NOMO-1 treated with DMSO at 0.1 percent for 48 hours (cell line): ENCODE measurements around the gene SNX10.
A peak's percentile ranks its signal among the peaks of the same experiment; 100 is the strongest.

Experiments
- DNase-seq: peaks from one replicate; lab custom pipeline; 2025; ENCODE audit not compliant: unreplicated experiment; lab: John Stamatoyannopoulos, UW

SNX10 gene

DNA sequence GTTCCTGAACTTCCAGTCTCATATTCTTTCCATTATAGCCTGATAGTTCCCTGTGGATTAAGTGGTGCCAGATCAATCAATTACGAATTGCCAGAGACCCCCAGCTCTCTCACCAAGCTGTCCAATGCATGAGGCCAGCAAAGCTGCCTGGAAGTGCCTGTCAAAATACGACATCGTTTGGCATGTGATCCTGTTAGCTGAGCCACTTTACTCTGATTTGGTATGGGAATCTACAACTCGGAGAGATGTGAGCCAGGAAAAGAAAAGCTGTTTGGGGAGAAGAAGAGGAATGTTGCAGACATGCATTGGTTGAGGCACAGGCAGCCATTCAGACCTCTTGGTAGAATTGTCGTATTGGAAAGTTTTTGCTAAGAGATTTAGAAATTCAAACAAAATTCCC is 3.9 kb downstream of the SNX10 start:
- DNase-seq, result no peak

DNA sequence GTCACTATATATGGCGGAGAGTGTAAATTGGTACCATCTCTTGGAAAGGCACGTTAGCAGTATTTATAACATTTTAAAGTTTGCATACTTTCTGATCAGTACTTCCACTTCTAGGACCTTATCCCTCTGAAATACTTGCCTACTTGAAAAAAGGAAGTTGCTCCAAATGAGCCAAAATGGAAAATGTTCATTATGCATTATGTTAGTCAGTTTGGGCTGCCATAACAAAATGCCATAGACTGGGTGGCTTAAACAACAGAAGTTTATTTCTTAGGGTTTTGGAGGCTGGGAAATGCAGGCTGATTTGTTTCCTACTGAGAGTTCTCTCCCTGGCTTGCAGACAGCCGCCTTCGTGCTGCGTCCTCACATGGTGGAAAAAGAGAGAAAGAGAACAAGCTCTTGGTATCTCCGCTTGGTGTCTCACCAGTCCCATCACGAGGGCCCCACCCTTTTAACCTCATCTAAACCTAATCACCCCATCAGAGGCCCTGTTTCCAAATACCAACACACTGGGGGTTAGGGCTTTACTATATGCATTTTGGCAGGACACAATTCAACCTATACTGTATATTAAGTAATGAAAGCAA is 6.9 kb downstream of the SNX10 start:
- DNase-seq, result no peak

DNA sequence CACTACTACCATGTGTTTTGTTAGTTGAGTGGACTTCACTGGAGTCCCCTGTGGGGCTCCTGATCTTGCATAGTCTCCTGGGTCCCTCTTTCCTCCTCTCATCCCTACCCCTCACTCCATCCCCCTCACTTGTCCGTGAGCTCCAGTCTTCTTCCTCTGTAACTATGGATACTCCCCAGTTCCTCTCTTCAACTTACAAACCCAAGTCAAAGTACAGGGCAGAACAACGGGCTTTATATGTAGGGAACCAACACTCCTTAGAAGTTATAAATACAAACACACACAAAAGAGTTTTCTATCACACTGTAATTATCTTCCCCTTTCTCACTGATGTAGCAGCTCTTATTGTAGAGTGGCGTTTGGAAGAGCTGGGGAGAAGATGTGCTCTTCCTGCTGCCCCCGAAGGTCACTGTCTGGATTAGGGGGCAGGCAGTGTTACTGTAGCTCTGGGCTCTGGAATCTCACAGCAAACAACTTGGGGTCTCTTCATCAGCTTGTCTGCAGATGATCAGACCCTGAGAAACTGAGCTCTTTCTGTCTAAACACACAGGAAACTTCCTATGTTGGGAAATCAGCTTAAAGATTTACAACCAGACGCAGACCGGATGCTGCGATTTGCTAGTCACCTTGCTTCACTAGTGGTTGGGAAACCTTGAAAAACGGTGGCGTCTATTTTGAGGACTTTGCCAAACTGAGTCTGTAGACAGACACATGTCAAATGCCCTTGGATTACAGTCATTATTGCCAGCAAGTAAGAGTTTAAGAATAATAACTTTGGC is 13.6 kb downstream of the SNX10 start:
- peak; percentile 97 for DNase-seq

DNA sequence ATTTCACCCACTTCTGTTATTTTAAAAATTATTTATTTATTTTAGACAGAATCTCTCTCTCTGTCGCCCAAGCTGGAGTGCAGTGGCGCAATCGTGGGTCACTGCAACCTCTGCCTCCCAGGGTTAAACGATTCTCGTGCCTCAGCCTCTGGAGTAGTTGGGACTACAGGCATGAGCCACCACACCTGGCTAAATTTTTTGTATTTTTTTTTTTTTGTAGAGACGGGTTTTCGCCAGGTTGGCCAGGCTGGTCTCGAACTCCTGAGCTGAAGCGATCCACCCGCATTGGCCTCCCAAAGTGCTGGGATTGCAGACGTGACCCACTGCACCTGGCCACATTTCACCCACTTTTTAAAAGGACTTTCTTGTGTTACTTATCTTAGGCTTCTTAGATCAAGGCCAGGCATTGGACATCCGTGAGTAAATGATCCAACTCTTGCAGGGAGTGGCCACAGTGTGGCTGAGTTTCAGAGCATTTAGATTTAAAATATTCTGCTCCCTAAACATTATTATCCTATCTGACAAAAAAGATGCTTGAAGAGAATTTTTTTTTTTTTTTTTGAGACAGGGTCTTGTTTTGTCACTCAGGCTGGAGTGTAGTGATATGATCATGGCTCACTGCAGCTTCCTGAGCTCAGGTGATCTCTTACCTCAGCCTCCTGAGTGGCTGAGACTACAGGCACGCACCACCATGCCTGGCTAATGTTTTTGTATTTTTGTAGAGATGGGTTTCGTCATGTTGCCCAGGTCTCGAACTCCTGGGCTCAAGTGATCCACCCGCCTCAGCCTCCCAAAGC is 14.4 kb downstream of the SNX10 start:
- no peak for DNase-seq

DNA sequence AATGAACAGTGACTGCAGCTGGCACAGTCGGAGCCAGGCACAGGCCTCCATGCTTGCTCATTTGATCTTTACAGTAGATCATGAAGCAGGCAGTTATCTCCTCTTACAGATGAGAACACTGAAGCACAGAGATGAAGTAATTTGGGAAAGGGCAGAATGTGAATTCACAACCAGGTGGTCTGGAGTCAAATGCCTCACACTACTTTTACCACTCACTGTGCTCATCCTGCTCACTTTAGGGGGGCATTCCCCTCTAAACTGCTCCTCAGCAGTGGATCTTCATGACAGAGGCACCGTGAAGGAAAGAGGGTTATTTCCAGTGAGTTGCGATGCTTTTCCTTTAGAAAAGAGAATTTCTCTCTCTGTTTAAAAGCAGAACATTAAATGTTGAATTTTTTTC is 15.1 kb downstream of the SNX10 start:
- no peak for DNase-seq

DNA sequence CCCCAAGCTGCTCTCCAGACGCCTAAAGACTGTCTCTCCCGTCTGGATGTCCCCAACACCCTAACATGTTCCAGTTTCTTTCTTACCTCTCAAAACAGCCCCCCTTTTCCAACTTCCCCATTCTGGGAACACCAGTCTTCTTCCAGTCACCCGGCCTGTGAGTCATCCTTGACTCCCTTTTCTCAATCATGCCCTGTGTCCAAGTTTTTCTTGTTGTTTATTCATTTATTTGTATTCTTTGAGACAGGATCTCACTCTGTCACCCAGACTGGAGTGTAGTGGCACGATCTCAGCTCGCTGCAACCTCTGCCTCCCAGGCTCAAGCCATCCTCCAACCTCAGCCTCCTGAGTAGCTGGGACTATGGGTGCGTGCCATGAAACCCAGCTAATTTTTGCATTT is 15.6 kb downstream of the SNX10 start:
- DNase-seq, result no peak

DNA sequence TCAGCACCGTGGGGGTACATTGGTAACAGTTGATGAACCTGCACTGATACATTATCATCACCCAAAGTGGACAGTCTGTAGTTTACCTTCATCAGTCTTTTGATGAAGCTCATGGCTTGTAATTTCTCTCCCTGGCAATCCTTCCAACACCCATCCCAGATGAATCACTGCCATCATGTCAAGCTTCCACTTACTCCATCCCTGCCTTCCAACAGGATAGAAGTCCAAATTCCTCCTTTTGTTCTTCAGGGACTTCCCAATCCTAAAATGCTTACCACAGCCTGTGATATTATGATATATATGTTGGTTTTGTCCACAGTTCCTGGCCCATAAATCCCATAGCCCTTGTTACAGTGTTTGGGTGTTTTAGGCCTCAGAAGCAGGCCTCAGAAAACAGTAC is 16.1 kb downstream of the SNX10 start:
- no peak for DNase-seq

DNA sequence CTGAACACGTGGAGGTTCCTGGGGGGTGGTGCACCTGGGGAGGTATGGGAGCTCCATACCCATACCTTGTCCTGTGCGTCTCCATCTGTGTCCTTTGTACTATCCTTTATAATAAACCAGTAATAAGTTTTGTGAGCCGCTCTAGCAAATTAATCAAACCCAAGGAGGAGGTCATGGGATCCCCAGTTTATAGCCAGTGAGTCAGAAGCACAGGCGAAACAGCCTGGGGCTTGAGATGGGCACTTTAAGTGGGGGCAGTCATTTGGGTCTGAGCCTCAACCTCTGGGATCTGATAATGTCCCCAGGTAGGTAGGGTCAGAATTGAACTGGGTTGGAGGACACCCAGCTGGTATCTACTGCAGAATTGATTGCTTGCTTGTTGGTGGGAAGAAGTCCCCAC is 16.9 kb downstream of the SNX10 start:
- DNase-seq, result no peak

DNA sequence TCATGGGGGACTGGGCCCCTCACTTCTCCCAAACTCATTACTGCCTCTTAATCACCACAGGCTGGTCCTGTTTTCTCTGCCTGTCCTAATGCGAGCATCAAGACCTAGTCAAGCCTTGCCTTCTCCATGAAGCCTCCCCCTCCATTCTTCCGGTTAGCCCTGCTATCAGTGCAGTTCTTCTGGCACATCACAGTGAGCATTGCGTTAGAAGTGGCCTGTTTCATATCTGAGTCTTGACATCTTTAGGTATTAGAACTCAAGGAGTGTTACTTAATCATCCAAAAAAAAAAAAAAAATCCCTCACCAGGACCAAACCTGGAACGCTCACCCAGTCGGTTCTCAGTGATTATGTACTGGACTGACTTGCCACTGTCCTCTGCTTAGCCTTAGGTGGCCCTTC is 17.4 kb downstream of the SNX10 start:
- no peak for DNase-seq

DNA sequence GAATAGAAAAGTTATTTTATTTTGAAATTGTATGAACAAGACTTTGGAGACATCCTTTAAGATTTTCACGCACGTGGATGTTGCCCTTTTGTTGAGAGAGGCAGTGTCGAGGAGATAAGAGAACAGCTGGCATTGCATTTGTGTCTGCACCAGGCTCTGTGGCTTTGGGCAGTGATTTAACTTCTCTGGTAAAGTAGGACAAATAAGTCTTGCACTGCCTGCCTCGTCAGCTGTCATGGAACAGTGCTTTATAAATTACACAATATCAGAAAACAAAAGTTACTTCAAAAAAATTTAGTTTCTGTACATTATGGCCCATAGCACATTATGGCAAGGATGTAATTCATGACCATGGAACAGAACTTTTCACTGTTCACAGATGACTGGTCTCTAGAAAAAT is 20.1 kb downstream of the SNX10 start:
- no peak for DNase-seq

DNA sequence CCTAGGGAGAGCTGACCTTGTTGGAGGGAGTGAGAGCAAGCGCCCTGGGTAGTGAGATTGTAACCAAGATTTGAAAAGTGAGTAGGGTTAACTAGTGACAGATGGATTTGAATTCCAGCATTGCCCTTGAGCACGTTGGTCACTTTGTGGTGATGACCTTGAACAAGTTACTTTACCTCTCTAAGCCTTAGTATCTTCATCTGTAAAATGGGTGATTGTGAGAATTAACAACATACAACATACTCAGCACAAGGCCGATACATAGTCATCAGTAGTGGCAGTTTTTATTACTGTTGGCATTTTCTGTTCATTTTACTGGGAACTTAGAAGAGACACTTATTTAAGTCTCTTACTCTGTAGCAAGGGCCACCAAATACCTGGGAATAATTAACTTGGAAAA is 25.5 kb downstream of the SNX10 start:
- DNase-seq, result no peak

DNA sequence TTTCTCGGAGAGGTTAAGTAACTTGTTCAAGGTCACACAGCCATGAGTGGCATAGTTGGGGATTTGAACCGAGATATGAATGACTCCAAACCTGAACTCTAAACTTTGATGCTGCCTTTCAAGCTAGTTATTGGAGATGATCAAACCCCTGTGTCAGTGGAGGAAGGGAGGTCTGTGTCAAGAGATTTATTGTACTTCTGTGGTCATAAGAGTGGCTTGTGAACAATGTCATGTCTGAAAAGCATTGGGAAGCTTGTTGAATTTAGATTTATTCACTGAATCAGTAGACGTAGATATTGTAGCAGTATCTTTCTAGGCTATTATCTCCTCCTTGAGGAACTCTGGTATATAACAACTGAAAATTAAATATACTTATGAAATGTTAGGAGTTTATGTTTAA is 27.3 kb downstream of the SNX10 start:
- peak; percentile 57 for DNase-seq

DNA sequence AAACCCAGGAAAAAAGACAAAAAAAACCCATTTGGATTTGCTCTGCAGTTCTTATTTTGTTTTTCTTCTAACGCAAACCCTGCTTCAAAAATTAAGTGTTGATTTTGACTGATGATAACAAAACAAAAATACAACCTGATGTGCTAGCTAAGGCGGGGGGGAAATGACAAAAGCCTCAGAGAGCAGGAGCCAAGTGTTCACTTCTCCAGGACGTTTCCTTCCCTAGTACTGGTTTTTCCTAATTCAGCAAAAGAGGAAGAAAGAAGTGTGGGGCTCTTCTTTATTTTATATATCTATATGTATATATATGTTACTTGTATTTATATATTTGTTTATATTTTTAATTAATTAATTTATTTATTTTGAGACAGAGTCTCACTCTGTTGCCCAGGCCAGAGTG is 28.0 kb downstream of the SNX10 start:
- DNase-seq, result no peak

DNA sequence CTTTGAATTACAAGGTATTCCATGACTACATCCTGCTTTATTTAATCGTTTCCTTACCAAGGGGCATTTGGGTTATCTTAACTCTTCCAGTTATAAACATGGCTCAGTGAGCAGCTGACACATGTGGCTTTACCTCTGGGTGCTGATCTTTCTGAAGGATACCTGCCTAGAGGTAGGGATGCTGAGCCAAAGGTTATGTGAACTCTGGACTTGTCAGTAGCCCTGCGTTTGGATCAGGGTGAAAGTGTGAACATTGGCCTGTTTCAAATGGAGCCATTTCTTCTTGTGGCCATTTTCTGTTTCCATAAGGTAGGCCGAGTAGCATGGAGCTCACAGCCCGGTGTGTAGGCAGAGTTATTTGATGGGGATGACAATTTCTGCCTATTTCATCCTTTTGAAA is 29.2 kb downstream of the SNX10 start:
- no peak for DNase-seq

DNA sequence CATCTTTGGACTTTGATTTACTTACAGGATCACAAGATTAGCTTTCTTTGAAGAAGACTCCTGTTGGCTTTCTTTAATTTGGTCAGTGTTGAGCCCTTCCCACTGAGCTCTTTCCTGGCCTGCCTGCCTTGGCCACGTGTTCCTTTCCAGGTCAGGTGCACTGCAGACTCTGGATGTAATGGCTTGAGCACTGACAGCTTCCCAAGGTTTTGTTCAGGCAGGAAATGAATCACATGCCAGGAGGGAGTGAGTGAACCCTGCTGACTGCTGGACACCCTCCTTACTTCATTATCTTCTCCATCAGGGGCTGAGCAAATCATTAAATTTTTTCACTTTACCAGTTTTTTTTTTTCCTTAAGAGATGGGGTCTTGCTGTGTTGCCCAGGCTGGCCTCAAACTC is 29.8 kb downstream of the SNX10 start:
- DNase-seq, result no peak

DNA sequence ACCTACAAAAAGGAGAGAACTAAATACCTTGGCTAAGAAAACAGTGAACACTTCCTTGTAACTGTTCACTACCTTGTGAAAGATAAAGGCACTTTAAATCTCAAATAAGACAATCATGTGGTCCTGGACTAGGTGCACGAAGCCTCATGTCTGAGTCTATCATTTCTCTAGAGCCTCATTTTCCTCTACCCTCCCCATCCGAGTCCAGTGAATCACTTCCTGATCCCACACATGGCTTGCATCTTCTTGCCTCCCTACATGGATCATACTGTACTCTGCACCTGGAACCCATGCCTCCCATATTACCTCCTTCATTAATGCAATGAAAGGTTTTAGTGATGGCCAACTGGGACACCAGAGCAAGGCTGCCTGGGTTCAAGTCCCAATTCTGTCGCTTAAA is 34.5 kb downstream of the SNX10 start:
- no peak for DNase-seq

DNA sequence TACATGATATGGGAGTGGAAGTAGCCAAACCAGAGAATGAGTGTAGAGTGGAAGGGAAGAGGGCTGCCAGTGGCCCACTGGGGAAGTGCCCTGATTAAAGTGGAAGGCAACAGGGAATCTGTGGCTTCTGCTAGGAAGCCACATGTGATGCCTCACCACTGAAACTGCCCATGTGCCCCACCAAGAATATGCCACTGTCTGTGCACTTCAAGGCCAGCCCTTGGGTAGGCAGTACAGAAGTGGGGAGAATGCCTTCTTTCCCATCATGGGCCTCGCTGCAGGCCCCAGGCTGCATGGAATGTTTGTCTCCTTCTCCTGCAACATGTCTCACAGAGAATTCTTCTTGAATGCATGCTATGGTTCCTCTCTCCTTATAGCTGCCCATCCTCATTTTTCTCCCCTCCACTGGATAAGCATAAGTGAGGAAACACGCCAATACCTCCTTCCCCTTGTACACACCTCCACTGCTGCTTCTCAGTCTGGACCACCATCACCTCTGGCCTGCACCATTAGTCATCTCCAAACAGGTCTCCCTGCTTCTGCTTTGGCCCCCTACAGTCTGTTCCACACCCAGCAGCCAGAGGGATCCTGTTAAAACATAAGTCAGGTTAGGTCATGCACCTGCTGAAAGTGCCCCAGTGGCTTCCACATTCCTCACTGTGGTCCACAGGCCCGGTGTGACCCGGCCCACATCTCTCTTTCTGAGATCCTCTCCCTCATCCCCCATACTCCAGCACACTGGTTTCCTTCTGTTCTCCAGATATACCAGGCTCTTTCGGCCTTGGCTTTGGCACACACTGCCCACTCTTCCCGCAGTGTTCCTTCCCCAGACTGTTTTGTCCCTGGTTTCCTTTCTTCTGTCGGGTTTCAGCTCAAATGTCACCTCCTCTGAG is 37.1 kb downstream of the SNX10 start:
- no peak for DNase-seq

DNA sequence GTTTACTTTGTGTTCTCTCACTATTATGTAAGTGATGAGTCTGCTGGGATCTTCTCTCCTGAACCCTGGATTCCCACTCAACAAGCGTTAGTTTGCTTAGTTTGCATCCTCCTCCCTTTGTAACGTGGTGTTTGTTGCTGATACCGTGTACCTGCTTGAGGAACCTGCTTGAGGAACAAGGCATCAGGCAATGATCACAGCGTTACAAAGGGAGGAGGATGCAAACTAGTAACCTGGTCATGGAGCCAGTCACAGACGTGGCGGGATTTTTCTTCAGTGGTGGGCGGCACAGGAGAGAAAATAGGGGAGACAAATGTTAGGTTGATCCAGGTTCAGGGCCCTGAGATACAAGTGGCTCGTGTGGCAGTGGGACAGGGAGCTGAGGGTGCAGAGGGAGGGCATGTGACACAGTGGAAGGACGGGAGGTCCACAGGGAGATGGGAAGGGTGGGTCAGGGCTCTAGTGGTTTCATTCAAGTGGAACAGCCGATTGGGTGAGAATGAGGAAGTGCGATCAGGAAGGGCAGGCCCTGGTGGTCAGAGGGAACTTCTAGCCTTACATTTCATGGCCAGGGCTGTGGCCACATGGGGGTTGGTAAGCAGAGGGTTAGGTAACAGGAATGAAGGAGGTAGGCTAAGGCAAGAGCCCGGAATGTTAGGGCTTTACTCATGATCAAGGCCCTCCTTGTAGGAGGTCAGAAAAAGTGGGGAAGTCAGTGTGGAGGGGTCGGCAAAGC is 38.0 kb downstream of the SNX10 start:
- peak; percentile 91 for DNase-seq

DNA sequence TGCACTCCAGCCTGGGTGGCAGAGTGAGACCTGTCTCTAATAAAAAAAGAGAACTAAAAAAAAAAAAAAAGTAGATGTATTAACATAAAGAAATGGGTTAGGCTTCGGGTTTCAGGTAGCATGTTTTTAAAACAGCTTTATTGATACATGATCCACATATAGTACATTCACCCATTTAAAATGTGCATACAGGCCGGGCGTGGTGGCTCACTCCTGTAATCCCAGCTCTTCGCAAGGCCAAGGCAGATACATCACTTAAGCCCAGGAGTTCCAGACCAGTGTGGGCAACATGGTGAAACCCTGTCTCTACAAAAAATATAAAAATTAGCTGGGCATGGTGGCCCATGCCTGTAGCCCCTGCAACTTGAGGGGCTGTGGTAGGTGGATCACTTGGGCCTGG is 39.5 kb downstream of the SNX10 start:
- no peak for DNase-seq

DNA sequence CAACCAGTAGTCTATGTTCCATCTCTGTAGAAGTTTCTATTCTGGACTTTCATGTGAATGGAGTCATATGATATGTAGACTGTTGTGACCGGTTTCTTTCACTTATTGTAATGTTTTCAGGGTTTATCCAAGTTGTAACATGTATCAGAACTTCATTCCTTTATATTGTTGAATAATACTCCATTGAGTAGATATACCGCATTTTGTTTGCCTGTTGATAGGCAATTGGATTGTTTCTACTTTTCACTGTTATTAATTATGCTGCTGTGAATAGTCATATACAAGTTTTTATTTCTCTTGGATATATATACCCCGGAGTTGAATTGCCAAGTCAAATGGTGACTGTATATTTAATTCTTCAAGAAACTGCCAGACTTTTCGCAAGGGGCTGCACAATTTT is 40.1 kb downstream of the SNX10 start:
- no peak for DNase-seq

DNA sequence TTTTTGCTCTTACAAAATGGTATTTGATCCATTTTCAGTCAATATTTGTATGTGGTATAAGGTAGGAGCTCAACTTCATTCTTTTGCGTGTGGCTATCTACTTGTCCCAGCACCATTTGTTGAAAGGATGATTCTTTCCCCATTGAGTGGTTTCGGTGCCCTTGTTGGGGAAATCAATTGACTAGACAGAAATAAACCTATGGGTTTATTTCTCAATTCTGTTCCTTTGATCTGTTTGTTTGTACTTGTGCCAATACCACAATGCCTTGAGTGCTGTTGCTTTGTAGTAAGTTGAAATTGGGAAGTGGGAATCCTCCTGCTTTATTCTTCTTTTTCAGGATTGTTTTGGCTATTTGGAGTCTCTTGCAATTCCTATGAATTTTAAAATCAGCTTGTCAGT is 41.0 kb downstream of the SNX10 start:
- no peak for DNase-seq
